GM10248 (cell line): ENCODE results near the gene SF3B5.

Experiments used
- CTCF ChIA-PET: fragments of 300-600 bp; sonication (Branson Sonifier 250); formaldehyde crosslinking; extraction: SDS; loops from one replicate; lab custom pipeline; 2021; ENCODE audit warnings: antibody characterized with exemption; lab: Yijun Ruan, JAX
- POLR2A ChIA-PET: fragments of 350-650 bp; sonication (Branson Sonifier 250); formaldehyde crosslinking; extraction: SDS; loops from one replicate; lab custom pipeline; 2020; ENCODE audit warnings: antibody characterized with exemption; lab: Yijun Ruan, JAX
- DNase-seq: peaks from one replicate; pipeline ENCODE4 v3.0.0; 2012; ENCODE audit errors: extremely low spot score
- TF ChIP-seq, protein P1 (sequence below): IDR thresholded peaks from 2 replicates; pipeline ENCODE4 v1.5.1; 2012; ENCODE audit warnings: mild to moderate bottlenecking, low read depth; ENCODE audit errors: extremely low read depth, missing control alignments, control extremely low read depth

Gene SF3B5

DNA sequence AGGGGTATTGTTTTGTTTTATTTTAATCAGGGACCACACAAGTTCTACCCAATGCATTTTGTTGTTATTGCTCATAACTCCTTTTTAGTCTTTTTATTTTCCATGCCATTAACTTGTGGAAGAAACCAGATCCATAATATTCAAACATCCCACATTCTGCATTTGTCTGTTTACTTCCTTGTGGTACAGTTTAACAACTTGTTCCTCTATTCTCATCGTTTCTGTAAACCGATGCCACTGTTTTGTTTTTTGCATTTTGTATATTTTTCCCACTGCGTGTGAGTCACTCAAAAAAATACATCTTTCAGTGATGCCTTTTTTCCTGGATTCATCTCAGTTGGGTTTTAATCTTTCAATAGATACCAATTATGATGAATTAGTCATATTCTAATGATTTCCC, 22.3 kb downstream of the SF3B5 start:
- TF ChIP-seq, protein P1, sequence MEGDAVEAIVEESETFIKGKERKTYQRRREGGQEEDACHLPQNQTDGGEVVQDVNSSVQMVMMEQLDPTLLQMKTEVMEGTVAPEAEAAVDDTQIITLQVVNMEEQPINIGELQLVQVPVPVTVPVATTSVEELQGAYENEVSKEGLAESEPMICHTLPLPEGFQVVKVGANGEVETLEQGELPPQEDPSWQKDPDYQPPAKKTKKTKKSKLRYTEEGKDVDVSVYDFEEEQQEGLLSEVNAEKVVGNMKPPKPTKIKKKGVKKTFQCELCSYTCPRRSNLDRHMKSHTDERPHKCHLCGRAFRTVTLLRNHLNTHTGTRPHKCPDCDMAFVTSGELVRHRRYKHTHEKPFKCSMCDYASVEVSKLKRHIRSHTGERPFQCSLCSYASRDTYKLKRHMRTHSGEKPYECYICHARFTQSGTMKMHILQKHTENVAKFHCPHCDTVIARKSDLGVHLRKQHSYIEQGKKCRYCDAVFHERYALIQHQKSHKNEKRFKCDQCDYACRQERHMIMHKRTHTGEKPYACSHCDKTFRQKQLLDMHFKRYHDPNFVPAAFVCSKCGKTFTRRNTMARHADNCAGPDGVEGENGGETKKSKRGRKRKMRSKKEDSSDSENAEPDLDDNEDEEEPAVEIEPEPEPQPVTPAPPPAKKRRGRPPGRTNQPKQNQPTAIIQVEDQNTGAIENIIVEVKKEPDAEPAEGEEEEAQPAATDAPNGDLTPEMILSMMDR = no peak
- no peak for DNase-seq

DNA sequence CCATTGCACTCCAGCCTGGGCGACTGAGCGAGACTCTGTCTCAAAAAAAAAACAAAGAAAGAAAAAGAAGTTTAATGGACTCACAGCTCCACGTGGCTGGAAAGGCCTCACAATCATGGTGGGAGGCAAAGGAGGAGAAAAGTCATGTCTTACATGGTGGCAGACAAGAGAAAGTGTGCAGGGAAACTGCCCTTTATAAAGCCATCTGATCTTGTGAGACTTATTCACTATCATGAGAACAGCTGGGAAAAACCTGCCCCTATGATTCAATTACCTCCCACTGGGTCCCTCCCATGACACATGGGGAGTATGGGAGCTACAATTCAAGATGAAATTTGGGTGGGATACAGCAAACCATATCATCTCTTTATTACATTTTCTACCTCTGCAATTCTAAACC, 25.9 kb downstream of the SF3B5 start:
- ChIA-PET CTCF (interaction anchor here (1.0 to 2.0 kb wide), 2 partner anchors 12 to 19 kb away, joined by 5 to 7 read pairs; no protein-coding TSS in a partner anchor), POLR2A (no interaction called here)
- TF ChIP-seq, protein P1 = no peak
- no peak for DNase-seq

More for the DNA sequence above, 22.3 kb downstream of the SF3B5 start:
- ChIA-PET CTCF (interaction anchor here (0.6 to 3.1 kb wide), 4 partner anchors 9 to 134 kb away, joined by 3 to 10 read pairs (median 6); no protein-coding TSS in a partner anchor), POLR2A (no interaction called here)

DNA sequence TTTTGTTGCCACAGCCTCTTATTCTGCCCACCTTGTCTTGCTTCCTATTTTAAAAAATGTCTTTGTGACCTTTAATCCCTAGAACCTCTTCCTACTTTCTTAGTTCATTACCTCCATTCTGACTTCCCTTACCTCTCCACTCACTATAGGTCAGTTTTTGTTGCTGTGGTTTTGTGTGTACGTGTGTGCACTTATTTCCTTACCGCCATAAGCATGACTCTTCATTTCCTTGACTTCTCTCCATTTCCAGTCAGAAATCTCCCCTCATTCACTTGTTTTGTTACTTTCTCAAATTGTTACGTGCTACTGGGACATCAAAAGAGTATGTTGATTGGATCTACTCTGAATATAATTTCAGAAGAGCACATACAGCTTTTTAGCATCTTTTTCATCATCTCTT, 26.6 kb downstream of the SF3B5 start:
- TF ChIP-seq, protein P1 = no peak
- no peak for DNase-seq
- POLR2A ChIA-PET = no interaction called here
- CTCF ChIA-PET = interaction anchor here (2.0 kb wide), 1 partner anchor 12 kb away, joined by 7 read pairs; no protein-coding TSS in a partner anchor

DNA sequence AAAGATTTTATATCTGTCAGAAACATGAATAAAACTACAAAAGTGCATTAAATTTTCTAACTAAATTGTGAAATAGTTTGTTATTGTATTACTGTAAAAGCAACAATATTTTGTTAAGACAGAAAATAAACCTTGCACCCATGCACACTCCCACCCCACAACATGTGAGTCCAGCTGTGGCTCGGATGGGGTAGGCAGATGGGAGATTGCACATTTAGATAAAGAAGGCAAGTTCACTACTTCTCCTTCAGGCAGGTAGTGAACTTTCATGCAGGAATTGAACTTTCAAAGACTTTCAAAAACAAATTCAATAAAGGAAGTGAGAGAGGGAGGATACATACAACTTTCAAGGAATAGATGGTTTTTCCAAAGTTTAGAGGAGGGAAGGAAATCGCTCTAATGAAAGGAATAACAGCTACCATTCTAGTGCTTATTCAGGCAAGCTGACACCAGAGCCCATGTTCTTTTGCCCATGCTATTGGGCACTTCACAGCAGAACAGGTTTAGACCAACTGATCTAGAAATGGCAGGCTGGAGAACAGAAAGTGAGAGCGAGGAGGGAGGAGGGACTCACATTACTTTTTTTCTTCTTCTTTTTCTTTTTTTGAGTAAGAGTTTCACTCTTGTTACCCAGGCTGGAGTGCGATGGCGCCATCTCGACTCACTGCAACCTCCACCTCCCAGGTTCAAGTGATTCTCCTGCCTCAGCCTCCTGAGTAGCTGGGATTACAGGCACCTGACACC, 28.5 kb downstream of the SF3B5 start:
- CTCF ChIA-PET = interaction anchor here (1.0 to 2.4 kb wide), 8 partner anchors 8 to 127 kb away, joined by 3 to 8 read pairs (median 4); no protein-coding TSS in a partner anchor

DNA sequence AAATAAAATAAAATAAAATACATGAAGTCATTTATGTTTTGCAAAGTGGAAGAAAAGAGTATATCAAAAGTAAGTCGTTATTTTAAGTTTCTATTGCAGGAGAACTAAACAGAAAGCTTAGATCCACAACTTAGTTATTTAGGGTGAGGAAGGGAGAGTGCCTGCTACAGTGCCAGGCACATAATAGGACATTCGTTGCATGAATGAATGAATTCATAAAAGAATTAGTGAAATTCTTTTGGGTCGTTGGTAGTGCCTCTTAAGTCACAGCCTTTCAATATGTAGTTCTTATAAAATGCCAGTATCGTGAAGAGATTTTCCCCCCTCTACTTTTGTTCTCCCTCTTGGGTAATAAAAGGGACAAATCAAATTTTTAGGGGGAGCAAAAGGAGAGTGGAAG, 29.1 kb downstream of the SF3B5 start:
- no peak for DNase-seq
- POLR2A ChIA-PET = no interaction called here
- TF ChIP-seq, protein P1 = no peak
- CTCF ChIA-PET = interaction anchor here (1.1 to 2.4 kb wide), 3 partner anchors 22 to 126 kb away, joined by 3 to 8 read pairs (median 3); no protein-coding TSS in a partner anchor

More for the DNA sequence above, 28.5 kb downstream of the SF3B5 start:
- DNase-seq = peak; percentile 73
- TF ChIP-seq, protein P1 = no peak
- POLR2A ChIA-PET = interaction anchor here (0.6 to 0.7 kb wide), 2 partner anchors 169 to 442 kb away, joined by 3 to 6 read pairs; no protein-coding TSS in a partner anchor

DNA sequence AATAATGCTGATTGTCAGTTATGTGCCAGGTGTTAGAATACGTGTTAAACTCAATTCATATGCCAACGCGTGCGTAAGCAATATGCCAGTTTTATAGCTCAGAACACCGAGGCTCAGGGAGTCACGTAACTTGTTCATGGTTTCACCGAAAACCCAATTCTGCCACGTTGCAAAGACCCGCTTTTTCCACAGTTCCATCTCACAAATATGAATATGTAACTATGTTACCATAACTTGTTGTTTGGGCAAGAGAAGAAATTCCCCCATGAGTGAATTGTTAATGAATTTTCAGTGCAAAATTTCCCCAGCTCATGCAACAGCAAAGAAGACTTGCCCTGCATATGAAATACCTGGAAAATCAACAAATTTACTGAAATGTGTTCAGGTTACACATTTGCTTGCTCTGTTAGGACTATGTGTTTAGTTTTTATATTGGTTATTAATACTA, 30.1 kb downstream of the SF3B5 start:
- peak; percentile 29 for DNase-seq
- ChIA-PET POLR2A (no interaction called here), CTCF (interaction anchor here (0.6 to 2.1 kb wide), 5 partner anchors 14 to 552 kb away, joined by 3 to 10 read pairs (median 3); no protein-coding TSS in a partner anchor)
- TF ChIP-seq, protein P1 = no peak
